GM18508 (cell line): ENCODE results near the gene IQCE.

ENCODE experiments used
- ATAC-seq: cut with Tn5 transposase; IDR thresholded peaks from one replicate; pipeline ENCODE4 v1.9.1; 2021; ENCODE audit warnings: moderate number of reproducible peaks; ENCODE audit not compliant: insufficient read depth, unreplicated experiment

The IQCE gene

GRCh38 chr7:2558629-2559282, at the start of gene IQCE:
Gene IQCE (plus strand): TSS chr7:2558979. CDS start chr7:2559182, 203 bp downstream.
- ATAC-seq: no peak

- ATAC-seq: no peak
Measured at GRCh38 chr7:2509298-2509906, 49.4 kb upstream of the IQCE start.

- no peak for ATAC-seq
Measured at GRCh38 chr7:2510130-2510776, 48.5 kb upstream of the IQCE start.

- no peak for ATAC-seq
Measured at GRCh38 chr7:2510909-2511768, 47.6 kb upstream of the IQCE start.

GRCh38 chr7:2511769-2512168, 47.0 kb upstream of the IQCE start:
- ATAC-seq: no peak

- ATAC-seq: no peak
Measured at GRCh38 chr7:2512179-2512661, 46.6 kb upstream of the IQCE start.

GRCh38 chr7:2512713-2513112, 46.1 kb upstream of the IQCE start:
- ATAC-seq: no peak

- ATAC-seq: no peak
Measured at GRCh38 chr7:2513702-2514101, 45.1 kb upstream of the IQCE start.

GRCh38 chr7:2514473-2515423, 44.0 kb upstream of the IQCE start:
- ATAC-seq: no peak

- no peak for ATAC-seq
Measured at GRCh38 chr7:2515424-2516193, 43.2 kb upstream of the IQCE start.

GRCh38 chr7:2516194-2516555, 42.6 kb upstream of the IQCE start:
- ATAC-seq: no peak

- ATAC-seq: no peak
Measured at GRCh38 chr7:2517026-2517425, 41.8 kb upstream of the IQCE start.

- ATAC-seq: no peak
Measured at GRCh38 chr7:2517678-2518507, 40.9 kb upstream of the IQCE start.

GRCh38 chr7:2518737-2519118, 40.1 kb upstream of the IQCE start:
- ATAC-seq: no peak

- no peak for ATAC-seq
Measured at GRCh38 chr7:2519119-2519930, 39.5 kb upstream of the IQCE start, which contains the start of gene LFNG. Gene LFNG (plus strand): TSS chr7:2519774. CDS start chr7:2519862, 88 bp downstream.

- ATAC-seq: no peak
Measured at GRCh38 chr7:2520131-2520760, 38.5 kb upstream of the IQCE start.
